Skeletal muscle tissue (tissue), 4 donors: ENCODE data around the gene NAA25. TPM values are rescaled to one million over a fixed set of nuclear protein-coding genes. Genes with fewer than 3 reads are reported as not detected.
"Not testable (repeated sequence)": the region's sequence is repeated elsewhere in the genome, so short reads cannot be mapped to it uniquely, and the experiment has no call there.

Experiments
- H3K27ac ChIP-seq: one replicate; pipeline ENCODE4 v1.7.0; 2013; ENCODE audit warnings: mild to moderate bottlenecking, low read depth, low read length, inconsistent platforms
- H3K27me3 ChIP-seq, 3 donors: one replicate each; pipeline ENCODE4 v1.7.0; 2013; ENCODE audit warnings: low read length in 3 of 3; ENCODE audit not compliant: control insufficient read depth in 3 of 3, insufficient read depth in 3 of 3
- H3K36me3 ChIP-seq, 3 donors: one replicate each; pipeline ENCODE4 v1.7.0; 2013; ENCODE audit warnings: low read length in 3 of 3; ENCODE audit not compliant: control insufficient read depth in 3 of 3, insufficient read depth in 3 of 3
- H3K4me1 ChIP-seq, 3 donors: one replicate each; pipeline ENCODE4 v1.7.0; 2013; ENCODE audit warnings: low read length in 3 of 3, mild to moderate bottlenecking in 3 of 3; ENCODE audit not compliant: control insufficient read depth in 3 of 3, insufficient read depth in 3 of 3
- H3K4me3 ChIP-seq, 3 donors: one replicate each; pipeline ENCODE4 v1.7.0; 2013; ENCODE audit warnings: low read length in 3 of 3
- H3K9ac ChIP-seq, 3 donors: one replicate each; pipeline ENCODE4 v1.7.0; 2013; ENCODE audit warnings: low read length in 3 of 3, mild to moderate bottlenecking in 3 of 3, moderate library complexity in 2 of 3, low read depth in 1 of 3
- H3K9me3 ChIP-seq, 3 donors: one replicate each; pipeline ENCODE4 v1.7.0; 2013; ENCODE audit warnings: low read length in 3 of 3; ENCODE audit not compliant: control insufficient read depth in 3 of 3
- total RNA-seq: library from RNA; depleted of rRNA; stranded (reverse); fragments of >200 nt; gene quantifications from one replicate; pipeline ENCODE4 v1.2.3, GENCODE V29; 2014
- donor health status: Osteomylitis.

Gene NAA25
- total RNA-seq, 1 donor from 2014 or later, result 38.1 TPM

- Histone ChIP-seq H3K27me3 (no peaks in the 10 kb centered on the region), H3K4me3 (no peak overlapping the region), H3K9ac (no peak overlapping the region), H3K4me1 (peaks cover 10 to 16% (median 11%) of the 10 kb centered on the region in 3 donors), H3K27ac (no peak overlapping the region), H3K36me3 (no peaks in the 10 kb centered on the region), H3K9me3 (no peaks in the 10 kb centered on the region)
Observed at GRCh38 chr12:112117685-112118084, 9.1 kb upstream of the NAA25 start.

GRCh38 chr12:112116232-112117060 lies 7.9 kb upstream of the NAA25 start:
- no peaks in the 10 kb centered on the region for H3K36me3 ChIP-seq
- H3K27me3 ChIP-seq, result no peaks in the 10 kb centered on the region
- H3K4me1 ChIP-seq, result peaks cover 2 to 8% (median 3%) of the 10 kb centered on the region in 3 donors
- no peaks in the 10 kb centered on the region for H3K9me3 ChIP-seq
- peak overlapping the region; percentile 32 for H3K27ac ChIP-seq
- peak overlapping the region; percentile 8 to 50 (median 45) for H3K4me3 ChIP-seq
- peak overlapping the region; percentile 29 to 74 (median 63) for H3K9ac ChIP-seq

GRCh38 chr12:112115259-112116045 lies 6.9 kb upstream of the NAA25 start:
- Histone ChIP-seq H3K4me3 (no peak overlapping the region), H3K36me3 (no peaks in the 10 kb centered on the region), H3K4me1 (peaks cover 2 to 8% (median 3%) of the 10 kb centered on the region in 3 donors), H3K27me3 (no peaks in the 10 kb centered on the region), H3K27ac (no peak overlapping the region), H3K9ac (no peak overlapping the region), H3K9me3 (no peaks in the 10 kb centered on the region)

- H3K36me3 ChIP-seq, result no peaks in the 10 kb centered on the region
- H3K4me3 ChIP-seq, result no peak overlapping the region
- no peak overlapping the region for H3K9ac ChIP-seq
- peaks cover 5 to 16% (median 11%) of the 10 kb centered on the region in 3 donors for H3K4me1 ChIP-seq
- no peak overlapping the region for H3K27ac ChIP-seq
- no peaks in the 10 kb centered on the region for H3K9me3 ChIP-seq
- H3K27me3 ChIP-seq, result no peaks in the 10 kb centered on the region
Observed at GRCh38 chr12:112112409-112113133, 4.0 kb upstream of the NAA25 start.

- H3K27ac ChIP-seq, result no peak overlapping the region
- peaks cover 10 to 20% (median 17%) of the 10 kb centered on the region in 3 donors for H3K4me1 ChIP-seq
- H3K36me3 ChIP-seq, result no peaks in the 10 kb centered on the region
- no peaks in the 10 kb centered on the region for H3K27me3 ChIP-seq
- no peaks in the 10 kb centered on the region for H3K9me3 ChIP-seq
- no peak overlapping the region for H3K9ac ChIP-seq
- H3K4me3 ChIP-seq, result no peak overlapping the region
Observed at GRCh38 chr12:112111931-112112330, 3.3 kb upstream of the NAA25 start.

GRCh38 chr12:112110787-112111662 lies 2.4 kb upstream of the NAA25 start:
- H3K9me3 ChIP-seq, H3K9ac ChIP-seq, H3K36me3 ChIP-seq, H3K27me3 ChIP-seq, H3K4me3 ChIP-seq, H3K27ac ChIP-seq: not testable (repeated sequence)
- peaks cover 15 to 20% (median 18%) of the 10 kb centered on the region in 3 donors for H3K4me1 ChIP-seq

GRCh38 chr12:112107306-112108201 lies 1.0 kb downstream of the NAA25 start:
- Histone ChIP-seq H3K36me3 (no peaks in the 10 kb centered on the region), H3K27ac (peak overlapping the region; percentile 98), H3K27me3 (no peaks in the 10 kb centered on the region), H3K4me3 (peak overlapping the region; percentile 94 to 100 (median 98)), H3K4me1 (peaks cover 23 to 40% (median 32%) of the 10 kb centered on the region in 3 donors), H3K9ac (peak overlapping the region; percentile 98 to 99 (median 98)), H3K9me3 (no peaks in the 10 kb centered on the region)

GRCh38 chr12:112105891-112106290 lies 2.7 kb downstream of the NAA25 start:
- H3K4me1 ChIP-seq, result peaks cover 23 to 40% (median 32%) of the 10 kb centered on the region in 3 donors
- H3K36me3 ChIP-seq, result peaks cover 4 to 6% (median 4%) of the 10 kb centered on the region in 3 donors
- no peak overlapping the region for H3K9ac ChIP-seq
- H3K27me3 ChIP-seq, result no peaks in the 10 kb centered on the region
- H3K4me3 ChIP-seq, result no peak overlapping the region
- no peak overlapping the region for H3K27ac ChIP-seq
- no peaks in the 10 kb centered on the region for H3K9me3 ChIP-seq
